Renal pelvis (tissue), 4 donors: Measurements from ENCODE around the gene PTPRM. TPM values are rescaled to one million over a fixed set of nuclear protein-coding genes. Genes with fewer than 3 reads are reported as not detected.

Experiments used
- DNase-seq: peaks from one replicate; pipeline ENCODE4 v3.0.0-alpha.2; 2013
- polyA plus RNA-seq, 3 donors: library from polyadenylated mRNA; unstranded; fragments of 120-200 nt; gene quantifications; one replicate each; pipeline ENCODE4 v1.2.1, GENCODE V29; 2013; ENCODE audit not compliant: insufficient read length in 3 of 3

Gene PTPRM
- polyA plus RNA-seq, 3 donors = 77.7 to 97.3 (median 83.7) TPM

DNA sequence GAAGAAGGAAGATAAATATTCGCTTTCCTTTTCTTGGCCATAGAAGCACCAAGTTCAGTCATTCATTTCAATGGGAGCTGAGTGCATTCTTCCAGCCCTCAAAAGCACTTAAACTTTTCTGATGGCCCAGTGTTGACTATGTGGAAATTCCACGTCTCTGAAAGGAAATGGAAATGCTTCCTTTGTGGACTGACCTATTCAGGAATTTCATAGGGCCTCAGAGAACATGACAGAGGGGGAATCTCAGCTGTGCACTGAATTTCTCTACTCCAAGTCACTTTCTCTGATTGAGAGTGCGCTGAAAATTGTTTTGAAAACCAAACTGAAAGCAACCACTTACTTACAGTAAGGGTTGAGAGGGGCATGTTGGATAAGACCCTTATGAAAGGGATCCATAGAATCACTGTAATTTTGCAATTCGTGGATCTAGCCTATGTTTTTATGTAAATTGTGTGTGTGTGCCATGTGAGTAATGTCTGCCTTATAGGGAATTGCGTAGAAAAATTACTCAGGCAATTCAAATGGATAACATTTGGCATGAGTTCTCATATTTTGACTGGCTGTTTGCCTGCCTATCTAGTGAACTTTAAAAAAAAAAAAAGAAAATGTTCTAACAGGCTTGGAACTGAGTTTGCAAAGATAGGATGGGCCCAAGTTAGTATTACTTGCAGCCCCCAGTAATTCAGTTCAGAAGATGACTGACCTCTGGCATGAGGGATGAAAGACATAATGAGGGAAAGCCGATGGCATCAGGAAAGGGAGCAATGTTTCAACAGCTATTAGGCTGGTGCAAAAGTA, 437.0 kb downstream of the PTPRM start:
- peak; percentile 24 for DNase-seq

DNA sequence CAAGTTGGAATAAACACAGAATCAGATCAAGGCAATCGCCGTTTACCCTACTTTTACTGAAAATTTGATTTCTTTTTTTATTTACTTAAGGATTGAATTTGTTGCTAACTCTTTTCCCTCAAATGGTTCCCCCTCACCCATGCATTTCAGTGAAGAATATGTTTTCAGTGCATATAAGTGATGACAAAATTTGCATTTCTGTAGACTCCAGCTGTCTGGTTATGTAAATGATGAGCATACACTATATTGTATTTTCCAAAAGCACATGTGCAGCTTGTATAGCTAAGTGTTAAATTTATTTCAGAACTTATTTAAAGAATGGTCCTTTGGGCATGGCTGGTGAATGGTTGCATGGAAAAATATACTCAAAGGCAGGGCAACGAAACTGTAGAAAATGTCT, 437.7 kb downstream of the PTPRM start:
- no peak for DNase-seq

DNA sequence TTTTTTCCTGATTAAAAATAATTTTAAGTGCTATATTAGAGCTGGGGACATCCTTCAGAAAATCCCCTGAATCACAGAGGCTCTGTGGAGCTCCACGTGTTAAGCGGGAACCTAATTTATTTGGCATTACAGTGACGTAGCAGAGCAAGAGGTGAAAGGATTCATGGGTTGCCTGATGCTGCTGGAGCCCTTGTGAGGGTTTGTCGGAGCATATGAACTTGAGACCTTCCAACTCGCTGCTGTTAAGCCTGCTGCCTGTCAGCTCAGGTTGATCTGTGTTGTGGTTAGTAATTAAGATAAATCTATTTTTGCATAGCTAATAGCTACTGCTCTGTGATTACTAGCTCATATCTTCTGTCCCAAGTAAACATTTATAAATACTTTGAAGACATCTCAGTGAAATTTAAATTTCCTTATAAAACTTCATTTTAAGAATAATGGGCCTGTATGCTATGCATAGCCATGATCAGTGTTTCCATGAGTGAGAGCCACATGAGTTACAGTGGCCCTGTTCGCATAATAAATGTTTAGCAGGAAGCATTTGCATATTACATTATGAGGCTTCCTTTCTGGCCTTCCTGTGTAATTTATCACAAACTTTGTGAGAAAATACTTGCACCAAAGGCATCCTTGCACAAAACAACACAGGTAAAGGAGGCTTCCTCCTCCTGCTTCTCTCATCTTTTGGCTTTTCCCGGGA, 438.9 kb downstream of the PTPRM start:
- no peak for DNase-seq

DNA sequence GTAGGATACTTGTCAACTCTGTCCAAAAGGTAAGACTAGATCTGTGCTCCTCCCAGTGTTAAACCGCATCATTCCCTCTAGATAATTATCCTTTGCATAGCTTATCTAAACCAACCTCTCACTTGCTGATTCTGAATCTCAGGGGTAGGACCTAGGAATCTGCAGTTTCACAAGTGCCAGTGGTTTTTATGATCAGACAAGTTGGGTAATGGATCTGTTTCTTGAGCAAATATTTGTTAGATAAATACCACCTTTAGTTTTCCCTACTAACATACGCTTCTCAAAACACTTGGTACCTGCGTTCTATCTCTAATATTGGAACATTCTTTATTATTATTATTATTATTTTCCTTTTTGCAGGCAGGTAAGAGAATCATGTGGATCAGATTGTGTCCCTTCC, 439.9 kb downstream of the PTPRM start:
- DNase-seq = no peak

DNA sequence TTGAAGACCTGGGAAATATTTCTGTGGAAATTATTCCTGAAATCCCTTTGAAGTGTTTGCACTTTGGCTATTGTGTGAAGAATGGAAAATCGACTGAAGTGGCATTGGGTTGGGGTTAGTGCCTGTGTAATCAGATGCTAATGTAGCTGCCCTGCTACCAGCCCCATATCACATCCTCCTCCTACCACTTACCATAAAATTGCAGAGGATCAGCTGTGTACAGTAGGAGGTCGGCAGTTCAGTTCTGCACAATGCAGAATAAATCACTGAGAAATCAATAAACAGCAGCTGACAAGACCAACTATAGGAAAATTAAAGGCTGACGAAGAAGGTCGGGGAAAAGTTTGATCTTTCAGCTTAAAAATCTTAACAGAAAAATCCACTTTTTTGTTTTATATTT, 440.9 kb downstream of the PTPRM start:
- no peak for DNase-seq

DNA sequence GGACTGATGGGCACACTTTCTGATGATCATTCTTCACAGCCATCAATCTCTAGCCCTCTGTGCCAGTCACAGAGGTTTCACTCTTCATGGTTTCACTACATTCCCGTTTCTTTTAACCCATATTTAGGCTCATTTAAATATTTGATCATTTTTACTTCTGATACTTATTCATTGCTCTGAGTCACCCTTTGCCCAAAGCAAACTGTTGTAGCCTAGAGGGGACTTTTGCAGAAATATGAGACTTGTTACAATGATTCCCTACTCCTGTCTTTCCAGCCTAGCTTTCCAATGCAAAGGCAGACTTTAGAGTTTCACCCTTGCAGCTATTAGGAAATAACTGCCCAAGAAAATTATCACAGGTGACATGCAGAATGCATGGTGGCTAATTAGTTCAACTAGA, 444.2 kb downstream of the PTPRM start:
- no peak for DNase-seq

DNA sequence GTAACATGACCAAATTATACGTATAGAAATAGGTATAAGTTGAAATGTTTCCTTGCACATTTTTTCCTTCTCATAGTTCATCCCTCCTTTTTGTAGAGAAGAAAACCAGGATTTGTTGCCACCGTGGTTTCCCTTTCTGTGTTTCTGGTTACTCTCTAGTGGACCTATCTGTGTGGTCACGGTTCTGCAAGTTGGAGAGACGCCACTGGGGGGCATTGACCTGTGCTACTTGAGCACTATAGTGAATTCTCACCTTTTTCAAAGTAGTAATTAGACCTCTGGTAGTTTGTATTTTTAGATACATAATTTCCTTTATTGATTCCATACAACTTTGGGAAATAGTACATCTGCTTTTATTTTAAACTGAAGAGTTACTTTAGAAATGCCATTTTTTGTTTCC, 444.8 kb downstream of the PTPRM start:
- DNase-seq = no peak

DNA sequence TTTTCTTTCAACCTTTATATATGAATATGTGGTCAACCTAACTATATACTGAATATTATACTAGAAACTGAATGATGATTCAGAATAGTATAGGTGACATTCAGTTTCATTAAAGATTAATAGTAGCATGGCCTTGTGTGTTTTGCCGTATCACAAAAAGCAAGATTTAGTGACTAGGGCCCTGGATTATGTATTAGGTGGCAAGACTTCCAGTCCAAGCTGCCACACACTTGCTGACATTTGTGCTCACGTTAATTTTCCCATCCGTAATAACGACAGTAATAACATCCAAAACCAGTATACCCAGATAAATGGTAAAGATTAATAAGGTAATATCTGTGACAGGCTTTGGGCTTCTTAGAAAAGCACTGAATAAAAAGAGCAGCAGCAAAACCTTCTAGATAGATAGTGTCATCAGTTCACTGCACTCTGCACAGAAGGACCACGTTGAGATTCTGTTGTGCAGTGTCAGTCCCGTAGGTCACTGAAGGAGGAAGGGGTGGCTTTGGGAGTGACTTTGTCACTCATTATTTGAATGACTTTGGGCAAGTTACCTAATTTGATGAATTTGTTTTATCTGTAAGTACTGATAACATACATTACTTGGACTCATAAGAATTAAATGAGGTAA, 451.7 kb downstream of the PTPRM start:
- no peak for DNase-seq

DNA sequence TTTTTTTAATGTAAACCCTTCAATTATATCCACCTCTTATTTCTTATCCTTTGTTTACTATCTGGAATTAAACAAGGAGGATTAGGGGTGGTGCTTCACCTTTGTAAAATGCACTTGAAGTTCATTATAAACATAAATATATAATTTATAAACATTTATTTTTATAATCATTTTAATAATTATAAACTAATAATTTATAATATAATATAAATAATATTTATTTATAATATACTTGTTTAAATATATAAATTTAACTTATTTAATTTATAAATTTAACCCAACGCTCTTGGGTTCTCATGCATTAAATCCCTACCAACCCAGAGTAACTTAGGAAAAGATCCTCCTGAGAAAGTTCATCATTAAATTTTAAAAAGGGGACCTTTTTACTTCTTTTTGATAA, 452.5 kb downstream of the PTPRM start:
- DNase-seq = no peak

DNA sequence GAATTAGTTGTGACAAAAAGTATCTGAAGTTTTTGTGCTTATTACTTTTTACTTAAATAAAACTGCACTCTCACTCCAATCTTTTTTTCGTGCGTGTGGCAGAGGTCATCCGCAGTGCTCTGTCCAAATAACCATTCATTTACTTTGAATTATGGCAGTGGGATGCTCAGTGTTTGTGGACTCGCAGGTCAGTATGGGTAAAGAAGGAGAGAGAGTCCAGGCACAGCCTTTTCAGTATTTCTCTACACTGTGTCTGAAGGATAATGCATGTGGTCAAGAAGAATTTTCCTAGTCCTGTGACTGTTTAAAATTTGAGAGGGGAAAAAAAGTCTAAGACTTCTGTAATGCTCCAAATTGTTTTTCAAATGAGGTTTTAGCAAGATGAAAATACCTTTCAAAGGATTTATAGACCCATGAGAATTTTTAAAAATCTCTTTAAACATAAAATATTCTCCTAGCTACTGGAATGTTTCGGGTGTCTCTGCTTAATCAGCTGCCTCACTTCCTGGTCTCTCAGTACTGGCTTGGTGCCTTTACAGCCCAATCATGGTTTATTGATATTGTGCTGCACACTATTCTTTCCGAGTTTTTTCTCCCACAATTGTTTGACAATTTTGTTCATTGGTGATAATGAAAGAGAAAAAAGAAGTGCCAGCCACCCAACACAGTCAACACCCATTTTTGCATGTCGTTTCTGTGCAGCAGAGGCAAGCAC, 453.2 kb downstream of the PTPRM start:
- no peak for DNase-seq

DNA sequence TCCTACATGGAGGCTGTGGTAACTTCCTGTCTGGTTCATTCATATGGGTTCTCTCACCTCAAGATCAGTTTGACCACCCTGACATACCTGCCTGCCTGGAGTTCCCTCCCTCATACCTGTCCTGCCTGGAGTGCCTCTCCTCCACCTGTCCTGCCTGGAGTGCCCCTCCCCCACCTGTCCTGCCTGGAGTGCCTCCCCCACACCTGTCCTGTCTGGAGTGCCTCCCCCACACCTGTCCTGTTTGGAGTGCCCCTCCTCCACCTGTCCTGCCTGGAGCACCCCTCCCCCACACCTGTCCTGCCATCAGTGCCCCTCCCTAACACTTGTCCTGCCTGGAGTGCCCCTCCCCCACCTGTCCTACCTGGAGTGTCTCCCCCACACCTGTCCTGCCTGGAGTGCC, 461.9 kb downstream of the PTPRM start:
- no peak for DNase-seq

DNA sequence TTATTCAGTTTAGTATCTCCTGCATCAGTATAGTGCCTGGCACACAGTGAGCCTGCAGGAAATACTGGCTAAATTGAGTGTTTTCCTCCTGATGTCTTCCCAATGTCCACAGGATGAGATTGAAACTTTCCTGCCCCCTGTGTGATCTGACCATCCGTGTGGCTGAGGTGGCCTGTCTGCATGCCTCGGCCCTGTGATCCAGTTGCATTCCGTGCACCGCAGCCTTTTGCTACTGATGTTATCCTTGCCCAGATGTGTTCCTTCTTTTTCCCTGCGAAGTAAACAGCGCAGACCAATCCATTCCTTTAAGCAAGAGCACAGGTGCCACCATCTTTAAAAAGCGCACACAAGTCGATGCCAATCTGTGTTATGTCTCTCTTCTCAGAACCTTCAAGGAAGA, 462.6 kb downstream of the PTPRM start:
- DNase-seq = no peak

DNA sequence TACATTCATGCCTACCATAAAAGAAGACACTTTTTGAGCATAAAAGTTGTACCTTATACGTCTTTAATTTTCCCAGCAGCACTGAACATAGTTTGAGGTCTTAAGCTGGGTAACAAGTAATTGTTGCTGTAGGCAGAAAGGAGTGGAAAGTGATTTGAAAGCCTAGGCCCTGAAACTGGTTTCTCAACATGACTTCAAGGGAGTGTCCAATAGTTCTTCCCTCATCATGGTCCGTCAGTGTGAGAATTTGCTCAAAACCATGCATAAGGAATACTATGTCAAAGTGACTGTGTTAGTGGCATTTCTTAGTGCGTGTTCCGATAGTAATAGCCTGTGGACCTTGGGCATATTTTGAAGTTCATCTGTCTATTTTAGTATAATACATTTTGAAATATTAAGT, 463.1 kb downstream of the PTPRM start:
- DNase-seq = no peak

DNA sequence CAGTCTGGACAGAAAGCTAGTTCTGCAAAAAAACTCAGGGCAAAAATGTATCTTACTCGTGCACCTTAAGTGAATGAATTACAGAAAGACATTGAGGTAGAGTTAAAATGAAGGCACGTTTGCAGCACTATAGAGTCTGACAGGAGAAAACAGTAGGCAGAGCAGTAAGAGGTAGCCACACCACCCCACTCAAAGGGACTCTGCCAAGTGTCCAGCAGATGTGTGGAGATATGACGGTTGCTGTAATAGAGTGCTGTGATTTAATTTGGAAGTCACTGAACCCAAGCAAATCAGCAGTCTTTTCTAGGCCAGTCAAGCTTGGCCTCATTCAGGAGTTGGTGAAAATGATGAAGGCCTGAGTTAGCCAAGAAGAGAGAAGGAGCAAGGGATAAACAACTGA, 464.4 kb downstream of the PTPRM start:
- no peak for DNase-seq

DNA sequence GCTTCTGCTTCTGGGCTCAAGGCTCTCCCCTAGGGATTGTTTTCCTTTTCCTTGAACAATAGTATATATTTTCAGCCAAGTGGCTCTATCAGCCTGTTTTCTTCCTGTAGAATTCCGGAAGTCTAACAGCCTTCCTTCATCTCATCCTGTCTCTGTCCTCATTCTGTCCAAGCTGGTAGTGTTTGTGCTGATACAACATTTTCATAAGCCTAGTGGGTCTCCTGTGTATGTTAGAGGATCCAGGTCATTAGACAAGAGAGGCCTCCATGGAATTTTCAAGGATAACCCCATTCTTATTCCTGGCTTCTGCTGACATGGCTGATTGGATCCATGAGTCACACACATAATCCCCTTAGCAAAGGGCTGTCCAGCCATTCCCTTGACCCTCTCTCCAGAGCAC, 467.6 kb downstream of the PTPRM start:
- DNase-seq = no peak

DNA sequence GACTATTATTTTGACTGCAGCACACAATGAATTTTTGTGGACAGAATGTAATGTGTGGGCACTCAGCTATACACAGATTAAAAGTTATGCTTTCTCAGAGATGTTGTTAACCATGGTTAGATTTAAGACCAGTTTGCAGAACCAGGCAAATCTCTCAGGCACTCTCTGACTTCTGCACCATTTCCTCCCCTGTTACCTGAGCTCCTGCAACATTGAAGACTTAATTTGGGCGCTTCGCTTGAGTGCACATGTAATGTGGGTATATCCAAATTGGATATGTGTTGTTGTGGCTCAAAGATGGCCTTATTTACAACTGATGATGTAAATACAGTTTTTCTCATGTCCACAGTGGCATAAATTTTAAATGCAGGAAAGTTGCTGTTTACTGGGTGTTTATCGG, 469.4 kb downstream of the PTPRM start:
- DNase-seq = peak; percentile 38

DNA sequence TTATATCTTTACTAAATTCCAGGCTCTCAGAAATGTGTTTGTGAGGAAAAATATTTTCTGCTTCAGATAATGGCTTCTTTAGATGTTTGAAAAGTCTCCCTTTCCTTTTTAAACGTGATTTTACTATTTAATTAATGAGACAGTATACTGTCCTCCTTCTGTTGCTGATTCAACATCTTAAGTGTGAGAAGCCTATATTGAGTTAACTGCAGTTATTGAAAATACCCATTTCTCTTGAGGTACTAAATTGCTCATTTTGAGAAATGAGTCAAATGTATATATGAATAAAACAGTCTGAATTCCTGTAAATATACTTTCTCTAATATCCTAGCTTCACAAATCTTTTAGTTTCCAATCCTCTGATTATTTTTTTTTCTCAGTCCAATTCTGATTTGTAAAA, 470.2 kb downstream of the PTPRM start:
- no peak for DNase-seq

DNA sequence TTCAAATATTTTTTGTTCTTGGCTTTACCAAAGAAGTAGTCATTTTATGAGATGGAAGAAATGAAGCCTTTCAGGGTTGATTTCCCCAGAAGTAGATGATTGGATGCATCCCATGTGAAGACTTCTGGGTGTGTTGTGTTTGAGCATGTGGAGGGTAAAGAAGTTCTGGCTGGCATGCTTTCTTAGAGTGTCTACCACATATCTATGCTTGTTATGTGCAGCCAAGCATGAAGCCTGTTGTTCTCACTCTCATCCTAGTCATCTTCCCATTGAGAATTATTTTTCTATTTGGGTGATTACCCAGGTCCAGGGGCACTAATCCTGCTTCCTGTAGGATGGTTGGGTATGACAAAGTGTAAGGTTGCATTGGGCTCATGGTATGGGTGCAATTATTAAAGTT, 472.9 kb downstream of the PTPRM start:
- no peak for DNase-seq

DNA sequence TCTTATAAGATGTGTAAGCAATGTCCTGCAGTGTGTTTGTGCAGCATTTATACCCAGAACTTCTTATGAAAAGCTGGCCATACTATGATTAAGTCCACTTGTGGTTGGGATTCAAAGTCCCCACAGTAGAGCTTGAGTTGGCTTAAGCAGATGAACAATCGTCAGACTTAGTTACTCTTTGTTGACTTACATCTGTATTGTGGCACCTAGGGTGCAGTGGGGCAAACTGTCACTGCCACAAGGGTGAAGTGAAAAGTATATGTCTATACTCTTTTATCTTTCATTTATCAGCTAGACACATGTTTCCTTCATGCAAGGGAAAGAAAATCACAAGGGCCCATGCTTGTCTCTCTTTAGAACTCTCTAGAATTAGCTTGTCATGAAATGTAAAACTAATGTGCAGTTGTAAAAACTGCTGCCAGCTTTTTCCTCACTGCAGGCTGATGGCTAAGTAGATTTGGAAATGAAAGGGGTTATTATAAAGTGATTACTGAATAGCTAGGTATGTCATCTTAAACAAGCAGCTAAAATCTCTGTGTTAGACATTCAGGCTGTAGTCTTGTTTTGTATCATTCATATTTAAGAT, 474.5 kb downstream of the PTPRM start:
- no peak for DNase-seq

DNA sequence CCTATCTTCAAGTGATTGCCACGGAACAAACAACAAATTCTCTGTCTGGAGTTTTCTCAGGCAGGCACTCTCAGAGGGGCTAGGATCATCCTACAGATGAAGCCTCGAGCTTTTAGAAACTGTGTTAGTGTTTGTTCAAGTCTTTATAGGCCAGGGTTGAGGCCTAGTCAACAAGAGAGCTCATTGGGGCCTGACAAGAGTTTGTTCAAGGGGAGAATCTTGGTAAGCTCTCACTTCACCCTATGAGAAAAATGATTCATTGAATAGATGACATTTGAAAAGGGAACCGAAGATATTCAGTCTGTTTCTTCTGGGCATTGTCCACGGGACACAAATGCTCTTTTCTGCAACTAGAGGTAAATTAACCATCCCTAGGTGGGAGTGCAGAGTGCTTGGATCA, 476.9 kb downstream of the PTPRM start:
- no peak for DNase-seq

DNA sequence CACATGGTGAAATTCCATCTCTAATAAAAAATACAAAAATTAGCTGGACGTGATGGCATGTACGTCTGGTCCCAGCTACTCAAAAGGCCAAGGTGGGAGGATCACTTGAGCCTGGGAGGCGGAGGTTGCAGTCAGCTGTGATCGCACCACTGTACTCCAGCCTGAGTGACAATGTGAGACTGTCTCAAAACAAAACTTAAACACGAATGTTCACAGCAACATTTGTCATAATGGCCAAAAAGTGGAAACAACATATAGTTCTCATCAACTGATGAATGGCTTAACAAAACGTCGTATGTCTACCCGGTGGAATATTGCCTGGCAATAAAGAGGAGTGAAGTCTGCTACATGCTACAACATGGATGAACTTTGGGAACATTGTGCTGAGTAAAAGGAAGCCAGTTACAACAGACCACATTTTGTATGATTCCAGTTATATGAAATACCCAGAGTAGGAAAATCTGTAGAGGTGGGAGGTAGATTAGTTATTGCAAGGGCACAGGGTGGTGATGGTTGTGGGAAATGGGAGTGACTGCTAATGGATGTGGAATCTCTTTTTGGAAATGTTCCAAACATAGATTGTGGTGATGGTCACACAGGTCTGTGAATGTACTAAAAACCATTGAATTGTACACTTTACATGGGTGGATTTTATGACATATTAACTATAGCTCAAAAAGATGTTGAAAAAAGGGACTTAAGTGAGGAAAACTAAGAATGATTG, 478.2 kb downstream of the PTPRM start:
- no peak for DNase-seq

DNA sequence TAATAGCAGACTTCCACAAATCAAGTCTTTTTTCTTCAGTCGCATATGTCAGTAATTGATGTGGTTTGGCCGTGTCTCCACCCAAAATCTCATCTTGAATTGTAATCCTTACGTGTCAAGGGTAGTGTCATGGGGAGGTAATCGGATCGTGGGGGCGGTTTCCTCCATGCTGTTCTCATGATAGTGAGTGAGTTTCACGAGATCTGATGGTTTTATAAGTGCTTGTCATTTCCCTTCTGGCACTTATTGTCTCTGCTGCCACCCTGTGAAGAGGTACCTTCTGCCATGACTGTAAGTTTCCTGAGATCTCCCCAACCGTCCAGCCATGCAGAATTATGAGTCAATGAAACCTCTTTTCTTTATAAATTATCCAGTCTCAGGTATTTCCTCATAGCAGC, 478.8 kb downstream of the PTPRM start:
- no peak for DNase-seq
